IPS-18a (cell line): Measurements from ENCODE around the gene ANKRD34A.

Source experiments
- H3K27ac ChIP-seq: one replicate; pipeline ENCODE4 v1.5.1; 2013; ENCODE audit warnings: low read length
- H3K27me3 ChIP-seq: one replicate; pipeline ENCODE4 v1.6.1; 2013; ENCODE audit warnings: mild to moderate bottlenecking, low read length; ENCODE audit not compliant: control insufficient read depth, insufficient read depth
- H3K36me3 ChIP-seq: one replicate; pipeline ENCODE4 v1.6.1; 2013; ENCODE audit warnings: low read depth, low read length; ENCODE audit not compliant: control insufficient read depth
- H3K4me1 ChIP-seq: one replicate; pipeline ENCODE4 v1.6.1; 2013; ENCODE audit warnings: low read depth, low read length; ENCODE audit not compliant: control insufficient read depth
- H3K4me3 ChIP-seq: one replicate; pipeline ENCODE4 v1.5.1; 2013; ENCODE audit warnings: low read length
- H3K9ac ChIP-seq: one replicate; pipeline ENCODE4 v1.6.1; 2013; ENCODE audit warnings: mild to moderate bottlenecking, low read length, moderate library complexity
- H3K9me3 ChIP-seq: one replicate; pipeline ENCODE4 v1.6.1; 2013; ENCODE audit warnings: low read depth, low read length; ENCODE audit not compliant: control insufficient read depth

The ANKRD34A gene

GRCh38 chr1:145977486-145978470, 13.4 kb upstream of the ANKRD34A start:
- H3K9me3 ChIP-seq, result no peaks in the 10 kb centered on the region
- H3K36me3 ChIP-seq, result no peaks in the 10 kb centered on the region
- no peaks in the 10 kb centered on the region for H3K27me3 ChIP-seq
- peak overlapping the region; percentile 67 for H3K9ac ChIP-seq
- peaks cover 21% of the 10 kb centered on the region for H3K4me1 ChIP-seq
- H3K27ac ChIP-seq, result no peak overlapping the region
- peak overlapping the region; percentile 53 for H3K4me3 ChIP-seq

GRCh38 chr1:145977016-145977415, 12.6 kb upstream of the ANKRD34A start:
- Histone ChIP-seq H3K4me3 (no peak overlapping the region), H3K9ac (no peak overlapping the region), H3K36me3 (no peaks in the 10 kb centered on the region), H3K4me1 (peaks cover 21% of the 10 kb centered on the region), H3K27ac (no peak overlapping the region), H3K27me3 (no peaks in the 10 kb centered on the region), H3K9me3 (no peaks in the 10 kb centered on the region)

- H3K4me3 ChIP-seq, result no peak overlapping the region
- no peak overlapping the region for H3K9ac ChIP-seq
- H3K36me3 ChIP-seq, result no peaks in the 10 kb centered on the region
- H3K9me3 ChIP-seq, result no peaks in the 10 kb centered on the region
- peaks cover 21% of the 10 kb centered on the region for H3K4me1 ChIP-seq
- no peak overlapping the region for H3K27ac ChIP-seq
- no peaks in the 10 kb centered on the region for H3K27me3 ChIP-seq
Observed at GRCh38 chr1:145975216-145975615, 10.8 kb upstream of the ANKRD34A start.

GRCh38 chr1:145974721-145975120, 10.3 kb upstream of the ANKRD34A start:
- no peak overlapping the region for H3K27ac ChIP-seq
- H3K4me1 ChIP-seq, result peaks cover 21% of the 10 kb centered on the region
- no peaks in the 10 kb centered on the region for H3K9me3 ChIP-seq
- no peak overlapping the region for H3K4me3 ChIP-seq
- H3K9ac ChIP-seq, result no peak overlapping the region
- no peaks in the 10 kb centered on the region for H3K36me3 ChIP-seq
- H3K27me3 ChIP-seq, result no peaks in the 10 kb centered on the region

GRCh38 chr1:145972580-145972979, 8.2 kb upstream of the ANKRD34A start:
- Histone ChIP-seq H3K27me3 (no peaks in the 10 kb centered on the region), H3K36me3 (no peaks in the 10 kb centered on the region), H3K4me3 (no peak overlapping the region), H3K9ac (no peak overlapping the region), H3K4me1 (peaks cover 4% of the 10 kb centered on the region), H3K27ac (no peak overlapping the region), H3K9me3 (no peaks in the 10 kb centered on the region)

GRCh38 chr1:145967288-145967687, 2.9 kb upstream of the ANKRD34A start:
- Histone ChIP-seq H3K27me3 (peaks cover 20% of the 10 kb centered on the region), H3K9ac (no peak overlapping the region), H3K4me3 (no peak overlapping the region), H3K4me1 (peaks cover 11% of the 10 kb centered on the region), H3K36me3 (no peaks in the 10 kb centered on the region), H3K27ac (no peak overlapping the region), H3K9me3 (no peaks in the 10 kb centered on the region)

- H3K27ac ChIP-seq, result no peak overlapping the region
- H3K27me3 ChIP-seq, result peaks cover 37% of the 10 kb centered on the region
- H3K4me1 ChIP-seq, result peaks cover 11% of the 10 kb centered on the region
- H3K4me3 ChIP-seq, result peak overlapping the region; percentile 71
- peak overlapping the region; percentile 8 for H3K9ac ChIP-seq
- no peaks in the 10 kb centered on the region for H3K36me3 ChIP-seq
- no peaks in the 10 kb centered on the region for H3K9me3 ChIP-seq
Observed at GRCh38 chr1:145965119-145965744, 857 bp upstream of the ANKRD34A start.

- Histone ChIP-seq H3K27me3 (peaks cover 55% of the 10 kb centered on the region), H3K27ac (no peak overlapping the region), H3K36me3 (no peaks in the 10 kb centered on the region), H3K9ac (no peak overlapping the region), H3K4me1 (peaks cover 11% of the 10 kb centered on the region), H3K4me3 (peak overlapping the region; percentile 71), H3K9me3 (no peaks in the 10 kb centered on the region)
Observed at GRCh38 chr1:145963265-145964019, 933 bp downstream of the ANKRD34A start.

GRCh38 chr1:145962157-145963102, 1.9 kb downstream of the ANKRD34A start:
- peaks cover 16% of the 10 kb centered on the region for H3K4me1 ChIP-seq
- H3K9me3 ChIP-seq, result no peaks in the 10 kb centered on the region
- H3K27ac ChIP-seq, result no peak overlapping the region
- H3K36me3 ChIP-seq, result no peaks in the 10 kb centered on the region
- H3K4me3 ChIP-seq, result peak overlapping the region; percentile 84
- no peak overlapping the region for H3K9ac ChIP-seq
- H3K27me3 ChIP-seq, result peaks cover 59% of the 10 kb centered on the region

GRCh38 chr1:145961425-145962156, 2.8 kb downstream of the ANKRD34A start:
- Histone ChIP-seq H3K27me3 (peaks cover 67% of the 10 kb centered on the region), H3K9me3 (no peaks in the 10 kb centered on the region), H3K9ac (peak overlapping the region; percentile 6), H3K4me1 (peaks cover 23% of the 10 kb centered on the region), H3K4me3 (peak overlapping the region; percentile 84), H3K36me3 (no peaks in the 10 kb centered on the region), H3K27ac (no peak overlapping the region)
